Measurements from ENCODE around the gene ERI3. TPM values are rescaled to one million over a fixed set of nuclear protein-coding genes. Genes with fewer than 3 reads are reported as not detected.

ERI3 gene
- total RNA-seq, 1 donor from 2014 or later, result 69.3 TPM

DNA sequence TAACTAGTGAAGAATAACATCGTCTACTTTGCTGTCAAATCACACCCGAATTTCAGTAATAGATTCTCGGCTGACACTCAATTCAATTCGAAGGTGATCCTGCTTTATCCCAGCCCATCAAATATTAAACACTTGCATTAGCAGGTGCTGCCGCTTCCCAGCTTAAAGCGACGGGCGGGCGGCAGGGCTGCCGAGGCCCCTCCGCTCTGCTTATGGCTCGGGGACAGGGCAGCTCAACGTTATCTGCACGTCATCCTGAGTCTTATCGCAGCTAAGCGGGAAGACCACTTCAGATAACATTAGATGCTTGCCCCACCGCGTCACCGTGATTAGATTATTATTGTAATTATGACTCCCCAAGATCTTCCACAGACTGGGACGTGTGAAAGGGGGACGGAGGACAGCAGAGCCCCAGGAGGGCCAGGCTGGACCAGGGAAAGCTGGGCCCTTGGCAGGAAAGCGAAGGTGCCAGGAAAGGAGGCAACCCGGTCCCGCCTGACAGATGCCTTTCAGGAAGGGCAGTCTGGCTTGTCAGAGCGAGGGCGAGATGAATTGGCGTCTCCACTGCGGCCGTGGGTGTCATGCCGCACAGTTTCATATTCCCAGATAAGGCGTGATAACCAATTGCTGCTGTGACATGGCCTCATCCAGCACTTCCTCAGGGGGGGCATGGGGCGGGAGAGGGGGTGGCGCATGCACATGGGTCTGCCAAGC, 104.8 kb downstream of the ERI3 start:
- peaks cover 6% of the 10 kb centered on the region in 2 donors for H3K36me3 ChIP-seq
- TF ChIP-seq CTCF (IDR thresholded peaks at IDR 0.05), result no peak
- no peaks in the 10 kb centered on the region for H3K27me3 ChIP-seq
- H3K4me3 ChIP-seq, result no peak overlapping the region
- intact Hi-C loops (cut with DNase I), result no loop called here
- H3K27ac ChIP-seq, result no peak overlapping the region
- H3K4me1 ChIP-seq, result no peaks in the 10 kb centered on the region
- DNase-seq (ENCODE audit: low spot score in 2 of 2), result no peak
- H3K9me3 ChIP-seq, result no peaks in the 10 kb centered on the region

DNA sequence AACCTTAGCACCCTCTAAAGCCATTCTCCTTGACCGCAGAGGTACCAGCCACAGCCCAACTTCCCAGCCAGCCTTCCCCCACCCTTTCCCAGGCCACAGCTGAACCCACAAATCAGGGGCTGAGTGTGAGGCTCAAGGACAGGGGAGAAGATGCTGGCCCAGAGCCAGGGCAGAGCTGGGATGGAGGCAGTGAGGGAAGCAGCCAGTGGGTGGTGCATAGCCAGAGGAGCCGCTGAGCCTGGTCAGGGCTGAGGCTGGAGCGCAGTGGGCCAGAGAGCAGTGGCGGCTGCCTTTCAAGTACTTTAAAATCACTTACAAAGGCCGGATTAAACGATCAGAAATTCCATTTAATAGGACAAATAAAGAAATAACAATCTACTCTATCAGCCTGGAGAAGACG, 105.5 kb downstream of the ERI3 start:
- DNase-seq (ENCODE audit: low spot score in 2 of 2), result no peak
- no peak overlapping the region for H3K4me3 ChIP-seq
- no peaks in the 10 kb centered on the region for H3K9me3 ChIP-seq
- H3K27ac ChIP-seq, result no peak overlapping the region
- no peak for TF ChIP-seq CTCF (IDR thresholded peaks at IDR 0.05)
- H3K27me3 ChIP-seq, result no peaks in the 10 kb centered on the region
- H3K4me1 ChIP-seq, result no peaks in the 10 kb centered on the region
- peaks cover 6 to 7% of the 10 kb centered on the region in 2 donors for H3K36me3 ChIP-seq
- intact Hi-C loops (cut with DNase I), result no loop called here

- intact Hi-C loops (cut with DNase I), result no loop called here
- Histone ChIP-seq H3K27me3 (no peaks in the 10 kb centered on the region), H3K4me3 (no peak overlapping the region), H3K4me1 (no peaks in the 10 kb centered on the region), H3K9me3 (no peaks in the 10 kb centered on the region), H3K36me3 (peaks cover 6 to 14% of the 10 kb centered on the region in 2 donors), H3K27ac (no peak overlapping the region)
- DNase-seq (ENCODE audit: low spot score in 2 of 2), result no peak
- no peak for TF ChIP-seq CTCF (IDR thresholded peaks at IDR 0.05)
Observed at GRCh38 chr1:44246806-44247205, 108.3 kb downstream of the ERI3 start.

DNA sequence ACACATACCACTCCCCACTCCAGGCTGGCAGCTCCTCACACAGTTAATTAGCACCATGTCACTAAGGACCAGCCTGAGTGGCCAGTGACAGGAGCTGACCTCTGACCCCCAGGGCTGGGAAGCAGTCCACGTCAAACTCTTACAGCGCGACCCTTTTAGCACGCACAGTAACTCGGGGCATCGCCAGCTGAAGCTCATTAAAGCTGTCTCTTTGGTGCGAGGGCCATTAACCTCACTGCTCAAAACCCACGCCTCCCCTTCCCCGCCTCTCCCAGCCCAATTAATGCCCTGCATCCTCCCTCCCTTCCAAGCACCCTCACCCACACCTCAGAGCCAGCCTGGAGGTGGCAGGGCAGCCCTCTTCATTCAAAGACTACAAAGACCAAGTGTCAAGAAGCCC, 110.1 kb downstream of the ERI3 start:
- Histone ChIP-seq H3K36me3 (peaks cover 6 to 14% of the 10 kb centered on the region in 2 donors), H3K4me1 (peaks cover 7 to 9% of the 10 kb centered on the region in 2 donors), H3K27ac (no peak overlapping the region), H3K4me3 (no peak overlapping the region), H3K9me3 (no peaks in the 10 kb centered on the region), H3K27me3 (no peaks in the 10 kb centered on the region)
- no peak for DNase-seq (ENCODE audit: low spot score in 2 of 2)
- no peak for TF ChIP-seq CTCF (IDR thresholded peaks at IDR 0.05)
- intact Hi-C loops (cut with DNase I), result no loop called here

GRCh38 chr1:44243782-44244495, 111.1 kb downstream of the ERI3 start:
- no peak for TF ChIP-seq CTCF (IDR thresholded peaks at IDR 0.05)
- intact Hi-C loops (cut with DNase I), result no loop called here

More at GRCh38 chr1:44243782-44244495, 111.1 kb downstream of the ERI3 start:
- DNase-seq (ENCODE audit: low spot score in 2 of 2), result no peak
- H3K9me3 ChIP-seq, result no peaks in the 10 kb centered on the region
- no peak overlapping the region for H3K27ac ChIP-seq
- peaks cover 11 to 19% of the 10 kb centered on the region in 2 donors for H3K4me1 ChIP-seq
- peaks cover 0 to 14% of the 10 kb centered on the region in 2 donors for H3K36me3 ChIP-seq
- H3K27me3 ChIP-seq, result no peaks in the 10 kb centered on the region
- no peak overlapping the region for H3K4me3 ChIP-seq
